Keratinocyte (primary cell): ENCODE measurements around the gene PCDHB9.
"Not testable (repeated sequence)": the region's sequence is repeated elsewhere in the genome, so short reads cannot be mapped to it uniquely, and the experiment has no call there.

Experiments used
- EZH2 ChIP-seq: IDR thresholded peaks from one replicate; pipeline ENCODE4 v1.6.1; 2012; ENCODE audit warnings: inconsistent platforms, mild to moderate bottlenecking, low read length, moderate library complexity
- TF ChIP-seq, protein P1 (sequence below), 3 experiments: IDR thresholded peaks in 1 of 3; conservative IDR thresholded peaks in 1 of 3; optimal IDR thresholded peaks in 1 of 3; 2 replicates in 2 of 3; 3 replicates in 1 of 3; pipeline versions ENCODE3 to v1.5.1; 2011; ENCODE audit warnings: low read length in 3 of 3, mild to moderate bottlenecking in 3 of 3, moderate library complexity in 2 of 3, control low read depth in 1 of 3, inconsistent platforms in 1 of 3; ENCODE audit not compliant: insufficient read depth in 2 of 3; ENCODE audit errors: extremely low read depth in 1 of 3

DNA sequence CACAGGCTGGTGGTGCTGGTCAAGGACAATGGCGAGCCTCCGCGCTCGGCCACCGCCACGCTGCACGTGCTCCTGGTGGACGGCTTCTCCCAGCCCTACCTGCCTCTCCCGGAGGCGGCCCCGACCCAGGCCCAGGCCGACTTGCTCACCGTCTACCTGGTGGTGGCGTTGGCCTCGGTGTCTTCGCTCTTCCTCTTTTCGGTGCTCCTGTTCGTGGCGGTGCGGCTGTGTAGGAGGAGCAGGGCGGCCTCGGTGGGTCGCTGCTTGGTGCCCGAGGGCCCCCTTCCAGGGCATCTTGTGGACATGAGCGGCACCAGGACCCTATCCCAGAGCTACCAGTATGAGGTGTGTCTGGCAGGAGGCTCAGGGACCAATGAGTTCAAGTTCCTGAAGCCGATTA lies 29.1 kb downstream of the PCDHB9 start:
- TF ChIP-seq, protein P1, sequence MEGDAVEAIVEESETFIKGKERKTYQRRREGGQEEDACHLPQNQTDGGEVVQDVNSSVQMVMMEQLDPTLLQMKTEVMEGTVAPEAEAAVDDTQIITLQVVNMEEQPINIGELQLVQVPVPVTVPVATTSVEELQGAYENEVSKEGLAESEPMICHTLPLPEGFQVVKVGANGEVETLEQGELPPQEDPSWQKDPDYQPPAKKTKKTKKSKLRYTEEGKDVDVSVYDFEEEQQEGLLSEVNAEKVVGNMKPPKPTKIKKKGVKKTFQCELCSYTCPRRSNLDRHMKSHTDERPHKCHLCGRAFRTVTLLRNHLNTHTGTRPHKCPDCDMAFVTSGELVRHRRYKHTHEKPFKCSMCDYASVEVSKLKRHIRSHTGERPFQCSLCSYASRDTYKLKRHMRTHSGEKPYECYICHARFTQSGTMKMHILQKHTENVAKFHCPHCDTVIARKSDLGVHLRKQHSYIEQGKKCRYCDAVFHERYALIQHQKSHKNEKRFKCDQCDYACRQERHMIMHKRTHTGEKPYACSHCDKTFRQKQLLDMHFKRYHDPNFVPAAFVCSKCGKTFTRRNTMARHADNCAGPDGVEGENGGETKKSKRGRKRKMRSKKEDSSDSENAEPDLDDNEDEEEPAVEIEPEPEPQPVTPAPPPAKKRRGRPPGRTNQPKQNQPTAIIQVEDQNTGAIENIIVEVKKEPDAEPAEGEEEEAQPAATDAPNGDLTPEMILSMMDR (optimal IDR thresholded peaks at IDR 0.05 in 1 of 3, IDR thresholded peaks at IDR 0.05 in 1 of 3, conservative IDR thresholded peaks at IDR 0.05 in 1 of 3; ENCODE audit: extremely low read depth in 1 of 3, insufficient read depth in 2 of 3, low read length in 3 of 3): not testable (repeated sequence)
- TF ChIP-seq EZH2: not testable (repeated sequence)
